Osteocyte (in vitro differentiated cells): ENCODE measurements around the gene KCNIP4. TPM values are rescaled to one million over a fixed set of nuclear protein-coding genes. Genes with fewer than 3 reads are reported as not detected.

Experiments
- DNase-seq: peaks from one replicate; pipeline ENCODE4 v3.0.0; 2021; ENCODE audit warnings: mixed read lengths; ENCODE audit not compliant: unreplicated experiment; ENCODE audit errors: extremely low spot score
- H3K27ac Mint-ChIP-seq: one replicate; pipeline ENCODE4 v1.8.0; 2021; ENCODE audit warnings: mild to moderate bottlenecking, mixed read lengths; ENCODE audit not compliant: unreplicated experiment
- H3K27me3 Mint-ChIP-seq: one replicate; pipeline ENCODE4 v1.8.0; 2021; ENCODE audit warnings: mixed read lengths; ENCODE audit not compliant: unreplicated experiment
- H3K36me3 Mint-ChIP-seq: one replicate; pipeline ENCODE4 v1.8.0; 2021; ENCODE audit warnings: mixed read lengths; ENCODE audit not compliant: unreplicated experiment
- H3K4me1 Mint-ChIP-seq: one replicate; pipeline ENCODE4 v1.8.0; 2021; ENCODE audit warnings: mixed read lengths; ENCODE audit not compliant: unreplicated experiment
- H3K4me3 Mint-ChIP-seq: one replicate; pipeline ENCODE4 v1.8.0; 2021; ENCODE audit warnings: mild to moderate bottlenecking, moderate library complexity, mixed read lengths; ENCODE audit not compliant: unreplicated experiment
- H3K9me3 Mint-ChIP-seq: one replicate; pipeline ENCODE4 v1.8.0; 2021; ENCODE audit warnings: mixed read lengths; ENCODE audit not compliant: unreplicated experiment
- total RNA-seq: library from RNA; stranded (reverse); gene quantifications from 2 replicates; pipeline ENCODE4 v1.2.1, GENCODE V29; 2021
- TF ChIP-seq, protein P1 (sequence below): fragments of 200-600 bp; sonication (generic); IDR thresholded peaks from 2 replicates; pipeline ENCODE4 v1.5.0; 2021; ENCODE audit warnings: antibody characterized with exemption, mild to moderate bottlenecking, moderate library complexity

The KCNIP4 gene
- total RNA-seq, 1 donor from 2014 or later, result 0.24 TPM

GRCh38 chr4:21195682-21196081 is 752.9 kb downstream of the KCNIP4 start:
- no peaks in the 10 kb centered on the region for H3K27me3 Mint-ChIP-seq
- H3K27ac Mint-ChIP-seq, result no peak overlapping the region
- no peak overlapping the region for H3K4me3 Mint-ChIP-seq
- H3K9me3 Mint-ChIP-seq, result peaks cover 19% of the 10 kb centered on the region
- no peaks in the 10 kb centered on the region for H3K36me3 Mint-ChIP-seq
- TF ChIP-seq, protein P1, sequence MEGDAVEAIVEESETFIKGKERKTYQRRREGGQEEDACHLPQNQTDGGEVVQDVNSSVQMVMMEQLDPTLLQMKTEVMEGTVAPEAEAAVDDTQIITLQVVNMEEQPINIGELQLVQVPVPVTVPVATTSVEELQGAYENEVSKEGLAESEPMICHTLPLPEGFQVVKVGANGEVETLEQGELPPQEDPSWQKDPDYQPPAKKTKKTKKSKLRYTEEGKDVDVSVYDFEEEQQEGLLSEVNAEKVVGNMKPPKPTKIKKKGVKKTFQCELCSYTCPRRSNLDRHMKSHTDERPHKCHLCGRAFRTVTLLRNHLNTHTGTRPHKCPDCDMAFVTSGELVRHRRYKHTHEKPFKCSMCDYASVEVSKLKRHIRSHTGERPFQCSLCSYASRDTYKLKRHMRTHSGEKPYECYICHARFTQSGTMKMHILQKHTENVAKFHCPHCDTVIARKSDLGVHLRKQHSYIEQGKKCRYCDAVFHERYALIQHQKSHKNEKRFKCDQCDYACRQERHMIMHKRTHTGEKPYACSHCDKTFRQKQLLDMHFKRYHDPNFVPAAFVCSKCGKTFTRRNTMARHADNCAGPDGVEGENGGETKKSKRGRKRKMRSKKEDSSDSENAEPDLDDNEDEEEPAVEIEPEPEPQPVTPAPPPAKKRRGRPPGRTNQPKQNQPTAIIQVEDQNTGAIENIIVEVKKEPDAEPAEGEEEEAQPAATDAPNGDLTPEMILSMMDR, result no peak
- no peaks in the 10 kb centered on the region for H3K4me1 Mint-ChIP-seq
- no peak for DNase-seq

GRCh38 chr4:21192367-21192766 is 756.2 kb downstream of the KCNIP4 start:
- no peaks in the 10 kb centered on the region for H3K27me3 Mint-ChIP-seq
- no peak overlapping the region for H3K27ac Mint-ChIP-seq
- H3K36me3 Mint-ChIP-seq, result no peaks in the 10 kb centered on the region
- TF ChIP-seq, protein P1, result no peak
- H3K4me1 Mint-ChIP-seq, result no peaks in the 10 kb centered on the region
- peaks cover 19% of the 10 kb centered on the region for H3K9me3 Mint-ChIP-seq
- H3K4me3 Mint-ChIP-seq, result no peak overlapping the region
- no peak for DNase-seq

- no peak overlapping the region for H3K4me3 Mint-ChIP-seq
Measured at GRCh38 chr4:21191317-21191716, 757.3 kb downstream of the KCNIP4 start.

GRCh38 chr4:21184788-21185187 is 763.8 kb downstream of the KCNIP4 start:
- no peak overlapping the region for H3K4me3 Mint-ChIP-seq
- H3K27ac Mint-ChIP-seq, result no peak overlapping the region
- H3K9me3 Mint-ChIP-seq, result peaks cover 4% of the 10 kb centered on the region
- peaks cover 8% of the 10 kb centered on the region for H3K4me1 Mint-ChIP-seq
- TF ChIP-seq, protein P1, result no peak
- H3K27me3 Mint-ChIP-seq, result no peaks in the 10 kb centered on the region
- DNase-seq, result no peak
- no peaks in the 10 kb centered on the region for H3K36me3 Mint-ChIP-seq

More at GRCh38 chr4:21191317-21191716, 757.3 kb downstream of the KCNIP4 start:
- Mint-ChIP-seq H3K36me3 (no peaks in the 10 kb centered on the region), H3K27me3 (no peaks in the 10 kb centered on the region), H3K4me1 (no peaks in the 10 kb centered on the region), H3K27ac (no peak overlapping the region), H3K9me3 (peaks cover 12% of the 10 kb centered on the region)
- no peak for DNase-seq
- TF ChIP-seq, protein P1, result no peak

GRCh38 chr4:21181716-21182115 is 766.9 kb downstream of the KCNIP4 start:
- DNase-seq, result no peak
- peaks cover 8% of the 10 kb centered on the region for H3K4me1 Mint-ChIP-seq
- TF ChIP-seq, protein P1, result no peak
- no peak overlapping the region for H3K27ac Mint-ChIP-seq
- peaks cover 11% of the 10 kb centered on the region for H3K9me3 Mint-ChIP-seq
- H3K27me3 Mint-ChIP-seq, result no peaks in the 10 kb centered on the region
- H3K4me3 Mint-ChIP-seq, result no peak overlapping the region
- no peaks in the 10 kb centered on the region for H3K36me3 Mint-ChIP-seq
